ENCODE measurements around the gene SPON2.

DNA sequence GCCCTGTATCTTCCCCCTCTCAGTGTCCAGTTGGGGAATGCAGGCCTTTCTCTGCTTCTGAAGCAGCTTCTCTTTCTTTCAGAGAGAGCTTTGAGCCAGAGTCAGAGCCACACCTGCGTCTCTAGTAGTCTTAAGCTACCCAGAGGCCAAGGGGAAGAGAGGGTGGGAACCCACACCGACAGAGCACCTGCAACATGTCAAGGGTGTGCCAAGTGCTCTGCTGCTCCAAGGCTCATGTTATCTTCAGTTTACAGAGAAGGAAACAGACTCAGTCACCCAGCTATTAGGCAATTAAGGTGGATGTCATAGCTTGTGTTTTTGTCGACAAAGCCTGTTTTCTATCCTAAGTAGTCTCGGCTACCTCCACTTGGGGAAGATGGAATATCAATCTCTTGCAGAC, 36.3 kb downstream of the SPON2 start:
- TF ChIP-seq ZFP3 (CRISPR knock-in tag; IDR thresholded peaks at IDR 0.05) (no peak), SNAI2 (CRISPR knock-in tag; IDR thresholded peaks at IDR 0.05) (no peak), ZFP30 (CRISPR knock-in tag; IDR thresholded peaks at IDR 0.05) (no peak), TCF4 (CRISPR knock-in tag; IDR thresholded peaks at IDR 0.05; ENCODE audit: borderline replicate concordance) (no peak), RARB (CRISPR knock-in tag; IDR thresholded peaks at IDR 0.05) (no peak), ESRRG (CRISPR knock-in tag; IDR thresholded peaks at IDR 0.05) (no peak), ARNTL (CRISPR knock-in tag; IDR thresholded peaks at IDR 0.05; ENCODE audit: borderline replicate concordance, low read depth) (no peak), BACH2 (CRISPR knock-in tag; IDR thresholded peaks at IDR 0.05; ENCODE audit: borderline replicate concordance) (no peak), PPARA (CRISPR knock-in tag; IDR thresholded peaks at IDR 0.05; ENCODE audit: borderline replicate concordance) (no peak)
- TF ChIP-seq, protein P1, sequence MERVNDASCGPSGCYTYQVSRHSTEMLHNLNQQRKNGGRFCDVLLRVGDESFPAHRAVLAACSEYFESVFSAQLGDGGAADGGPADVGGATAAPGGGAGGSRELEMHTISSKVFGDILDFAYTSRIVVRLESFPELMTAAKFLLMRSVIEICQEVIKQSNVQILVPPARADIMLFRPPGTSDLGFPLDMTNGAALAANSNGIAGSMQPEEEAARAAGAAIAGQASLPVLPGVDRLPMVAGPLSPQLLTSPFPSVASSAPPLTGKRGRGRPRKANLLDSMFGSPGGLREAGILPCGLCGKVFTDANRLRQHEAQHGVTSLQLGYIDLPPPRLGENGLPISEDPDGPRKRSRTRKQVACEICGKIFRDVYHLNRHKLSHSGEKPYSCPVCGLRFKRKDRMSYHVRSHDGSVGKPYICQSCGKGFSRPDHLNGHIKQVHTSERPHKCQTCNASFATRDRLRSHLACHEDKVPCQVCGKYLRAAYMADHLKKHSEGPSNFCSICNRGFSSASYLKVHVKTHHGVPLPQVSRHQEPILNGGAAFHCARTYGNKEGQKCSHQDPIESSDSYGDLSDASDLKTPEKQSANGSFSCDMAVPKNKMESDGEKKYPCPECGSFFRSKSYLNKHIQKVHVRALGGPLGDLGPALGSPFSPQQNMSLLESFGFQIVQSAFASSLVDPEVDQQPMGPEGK (CRISPR knock-in tag; IDR thresholded peaks at IDR 0.05; ENCODE audit: borderline replicate concordance) = no peak
- TF ChIP-seq, protein P2, sequence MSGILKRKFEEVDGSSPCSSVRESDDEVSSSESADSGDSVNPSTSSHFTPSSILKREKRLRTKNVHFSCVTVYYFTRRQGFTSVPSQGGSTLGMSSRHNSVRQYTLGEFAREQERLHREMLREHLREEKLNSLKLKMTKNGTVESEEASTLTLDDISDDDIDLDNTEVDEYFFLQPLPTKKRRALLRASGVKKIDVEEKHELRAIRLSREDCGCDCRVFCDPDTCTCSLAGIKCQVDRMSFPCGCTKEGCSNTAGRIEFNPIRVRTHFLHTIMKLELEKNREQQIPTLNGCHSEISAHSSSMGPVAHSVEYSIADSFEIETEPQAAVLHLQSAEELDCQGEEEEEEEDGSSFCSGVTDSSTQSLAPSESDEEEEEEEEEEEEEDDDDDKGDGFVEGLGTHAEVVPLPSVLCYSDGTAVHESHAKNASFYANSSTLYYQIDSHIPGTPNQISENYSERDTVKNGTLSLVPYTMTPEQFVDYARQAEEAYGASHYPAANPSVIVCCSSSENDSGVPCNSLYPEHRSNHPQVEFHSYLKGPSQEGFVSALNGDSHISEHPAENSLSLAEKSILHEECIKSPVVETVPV (CRISPR knock-in tag; IDR thresholded peaks at IDR 0.05) = no peak
